ENCODE measurements around the gene SS18.

GRCh38 chr18:26083099-26083498 is 7.3 kb downstream of the SS18 start:
- TF ChIP-seq, protein P1, sequence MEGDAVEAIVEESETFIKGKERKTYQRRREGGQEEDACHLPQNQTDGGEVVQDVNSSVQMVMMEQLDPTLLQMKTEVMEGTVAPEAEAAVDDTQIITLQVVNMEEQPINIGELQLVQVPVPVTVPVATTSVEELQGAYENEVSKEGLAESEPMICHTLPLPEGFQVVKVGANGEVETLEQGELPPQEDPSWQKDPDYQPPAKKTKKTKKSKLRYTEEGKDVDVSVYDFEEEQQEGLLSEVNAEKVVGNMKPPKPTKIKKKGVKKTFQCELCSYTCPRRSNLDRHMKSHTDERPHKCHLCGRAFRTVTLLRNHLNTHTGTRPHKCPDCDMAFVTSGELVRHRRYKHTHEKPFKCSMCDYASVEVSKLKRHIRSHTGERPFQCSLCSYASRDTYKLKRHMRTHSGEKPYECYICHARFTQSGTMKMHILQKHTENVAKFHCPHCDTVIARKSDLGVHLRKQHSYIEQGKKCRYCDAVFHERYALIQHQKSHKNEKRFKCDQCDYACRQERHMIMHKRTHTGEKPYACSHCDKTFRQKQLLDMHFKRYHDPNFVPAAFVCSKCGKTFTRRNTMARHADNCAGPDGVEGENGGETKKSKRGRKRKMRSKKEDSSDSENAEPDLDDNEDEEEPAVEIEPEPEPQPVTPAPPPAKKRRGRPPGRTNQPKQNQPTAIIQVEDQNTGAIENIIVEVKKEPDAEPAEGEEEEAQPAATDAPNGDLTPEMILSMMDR (conservative IDR thresholded peaks at IDR 0.05) = no peak
- no peak for TF ChIP-seq EZH2 (IDR thresholded peaks at IDR 0.05; ENCODE audit: low read depth)

Measured in PC-9 (cell line).